ENCODE data around the gene CCDC57.

The CCDC57 gene

GRCh38 chr17:82249896-82250581 lies 37.4 kb upstream of the CCDC57 start:
- no peak overlapping the region for H3K4me3 Mint-ChIP-seq
- no peaks in the 10 kb centered on the region for H3K9me3 Mint-ChIP-seq
- H3K36me3 Mint-ChIP-seq (ENCODE audit: low read depth): peaks cover 61% of the 10 kb centered on the region
- H3K4me1 Mint-ChIP-seq (ENCODE audit: low read depth): peaks cover 8% of the 10 kb centered on the region
- no peak overlapping the region for H3K27ac Mint-ChIP-seq
- H3K27me3 Mint-ChIP-seq: no peaks in the 10 kb centered on the region

- peaks cover 10% of the 10 kb centered on the region for H3K4me1 Mint-ChIP-seq (ENCODE audit: low read depth)
- H3K9me3 Mint-ChIP-seq: no peaks in the 10 kb centered on the region
- H3K4me3 Mint-ChIP-seq: no peak overlapping the region
- H3K27me3 Mint-ChIP-seq: no peaks in the 10 kb centered on the region
- H3K27ac Mint-ChIP-seq: no peak overlapping the region
- H3K36me3 Mint-ChIP-seq (ENCODE audit: low read depth): peaks cover 71% of the 10 kb centered on the region
These were observed 36.4 kb upstream of the CCDC57 start for GRCh38 chr17:82248815-82249674.

- H3K9me3 Mint-ChIP-seq: no peaks in the 10 kb centered on the region
- H3K36me3 Mint-ChIP-seq (ENCODE audit: low read depth): peaks cover 74% of the 10 kb centered on the region
- H3K27me3 Mint-ChIP-seq: no peaks in the 10 kb centered on the region
- H3K27ac Mint-ChIP-seq: peak overlapping the region; percentile 55
- H3K4me1 Mint-ChIP-seq (ENCODE audit: low read depth): peaks cover 13% of the 10 kb centered on the region
- no peak overlapping the region for H3K4me3 Mint-ChIP-seq
These were observed 35.4 kb upstream of the CCDC57 start for GRCh38 chr17:82247856-82248671.

GRCh38 chr17:82247182-82247823 lies 34.7 kb upstream of the CCDC57 start:
- H3K27me3 Mint-ChIP-seq: no peaks in the 10 kb centered on the region
- H3K9me3 Mint-ChIP-seq: no peaks in the 10 kb centered on the region
- no peak overlapping the region for H3K4me3 Mint-ChIP-seq
- H3K4me1 Mint-ChIP-seq (ENCODE audit: low read depth): peaks cover 17% of the 10 kb centered on the region
- peaks cover 72% of the 10 kb centered on the region for H3K36me3 Mint-ChIP-seq (ENCODE audit: low read depth)
- peak overlapping the region; percentile 55 for H3K27ac Mint-ChIP-seq

GRCh38 chr17:82246365-82247181 lies 33.9 kb upstream of the CCDC57 start:
- Mint-ChIP-seq H3K4me3 (no peak overlapping the region), H3K27ac (peak overlapping the region; percentile 61), H3K36me3 (ENCODE audit: low read depth) (peaks cover 67% of the 10 kb centered on the region), H3K9me3 (no peaks in the 10 kb centered on the region), H3K4me1 (ENCODE audit: low read depth) (peaks cover 25% of the 10 kb centered on the region), H3K27me3 (no peaks in the 10 kb centered on the region)

GRCh38 chr17:82246040-82246364 lies 33.4 kb upstream of the CCDC57 start:
- H3K4me1 Mint-ChIP-seq (ENCODE audit: low read depth): peaks cover 27% of the 10 kb centered on the region
- no peaks in the 10 kb centered on the region for H3K27me3 Mint-ChIP-seq
- no peaks in the 10 kb centered on the region for H3K9me3 Mint-ChIP-seq
- peaks cover 61% of the 10 kb centered on the region for H3K36me3 Mint-ChIP-seq (ENCODE audit: low read depth)
- H3K27ac Mint-ChIP-seq: peak overlapping the region; percentile 61
- H3K4me3 Mint-ChIP-seq: no peak overlapping the region

GRCh38 chr17:82245134-82246039 lies 32.7 kb upstream of the CCDC57 start:
- Mint-ChIP-seq H3K4me1 (ENCODE audit: low read depth) (peaks cover 34% of the 10 kb centered on the region), H3K4me3 (no peak overlapping the region), H3K27ac (peak overlapping the region; percentile 11), H3K36me3 (ENCODE audit: low read depth) (peaks cover 59% of the 10 kb centered on the region), H3K9me3 (no peaks in the 10 kb centered on the region), H3K27me3 (no peaks in the 10 kb centered on the region)

- peaks cover 56% of the 10 kb centered on the region for H3K36me3 Mint-ChIP-seq (ENCODE audit: low read depth)
- H3K4me3 Mint-ChIP-seq: no peak overlapping the region
- H3K27me3 Mint-ChIP-seq: no peaks in the 10 kb centered on the region
- H3K4me1 Mint-ChIP-seq (ENCODE audit: low read depth): peaks cover 42% of the 10 kb centered on the region
- H3K9me3 Mint-ChIP-seq: no peaks in the 10 kb centered on the region
- peak overlapping the region; percentile 41 for H3K27ac Mint-ChIP-seq
These were observed 31.9 kb upstream of the CCDC57 start for GRCh38 chr17:82244413-82245133.

GRCh38 chr17:82243648-82244412 lies 31.2 kb upstream of the CCDC57 start:
- H3K9me3 Mint-ChIP-seq: no peaks in the 10 kb centered on the region
- H3K4me3 Mint-ChIP-seq: no peak overlapping the region
- peak overlapping the region; percentile 45 for H3K27ac Mint-ChIP-seq
- H3K4me1 Mint-ChIP-seq (ENCODE audit: low read depth): peaks cover 49% of the 10 kb centered on the region
- H3K27me3 Mint-ChIP-seq: no peaks in the 10 kb centered on the region
- H3K36me3 Mint-ChIP-seq (ENCODE audit: low read depth): peaks cover 52% of the 10 kb centered on the region

GRCh38 chr17:82242977-82243647 lies 30.5 kb upstream of the CCDC57 start:
- Mint-ChIP-seq H3K4me3 (no peak overlapping the region), H3K27me3 (no peaks in the 10 kb centered on the region), H3K4me1 (ENCODE audit: low read depth) (peaks cover 55% of the 10 kb centered on the region), H3K27ac (peak overlapping the region; percentile 21), H3K36me3 (ENCODE audit: low read depth) (peaks cover 45% of the 10 kb centered on the region), H3K9me3 (no peaks in the 10 kb centered on the region)

GRCh38 chr17:82242698-82242976 lies 30.0 kb upstream of the CCDC57 start:
- Mint-ChIP-seq H3K27ac (peak overlapping the region; percentile 32), H3K4me3 (no peak overlapping the region), H3K36me3 (ENCODE audit: low read depth) (peaks cover 40% of the 10 kb centered on the region), H3K4me1 (ENCODE audit: low read depth) (peaks cover 56% of the 10 kb centered on the region), H3K27me3 (no peaks in the 10 kb centered on the region), H3K9me3 (no peaks in the 10 kb centered on the region)

Measured in stimulated activated naive CD8-positive, alpha-beta T cell treated with anti-CD3 and anti-CD28 coated beads, Interleukin-15, Interleukin-2, amounts not matched to agents 100 ng/mL and 50 ng/mL, for 24 hours (primary cell).